OCI-M1 (cell line): Measurements from ENCODE around the gene PXK.

Source experiments
- DNase-seq: peaks from one replicate; lab custom pipeline; 2025; lab: John Stamatoyannopoulos, UW

The PXK gene

GRCh38 chr3:58347984-58348383 lies 15.3 kb downstream of the PXK start:
- DNase-seq, result no peak

GRCh38 chr3:58349792-58350626 lies 17.3 kb downstream of the PXK start:
- no peak for DNase-seq

- DNase-seq, result peak; percentile 71
Observed at GRCh38 chr3:58350627-58351013, 17.9 kb downstream of the PXK start.

- peak; percentile 15 for DNase-seq
Observed at GRCh38 chr3:58351920-58352319, 19.2 kb downstream of the PXK start.

- DNase-seq, result no peak
Observed at GRCh38 chr3:58352626-58353025, 19.9 kb downstream of the PXK start.

- DNase-seq, result peak; percentile 67
Observed at GRCh38 chr3:58353722-58354553, 21.2 kb downstream of the PXK start.

- DNase-seq, result no peak
Observed at GRCh38 chr3:58355179-58355578, 22.5 kb downstream of the PXK start.

GRCh38 chr3:58356054-58356453 lies 23.4 kb downstream of the PXK start:
- no peak for DNase-seq

GRCh38 chr3:58357402-58357801 lies 24.7 kb downstream of the PXK start:
- DNase-seq, result no peak

- no peak for DNase-seq
Observed at GRCh38 chr3:58358092-58358491, 25.4 kb downstream of the PXK start.

- DNase-seq, result no peak
Observed at GRCh38 chr3:58358808-58359207, 26.1 kb downstream of the PXK start.

GRCh38 chr3:58359621-58360020 lies 26.9 kb downstream of the PXK start:
- no peak for DNase-seq

- DNase-seq, result no peak
Observed at GRCh38 chr3:58361866-58362265, 29.2 kb downstream of the PXK start.

GRCh38 chr3:58366699-58367098 lies 34.0 kb downstream of the PXK start:
- peak; percentile 83 for DNase-seq

GRCh38 chr3:58369038-58369437 lies 36.3 kb downstream of the PXK start:
- no peak for DNase-seq

GRCh38 chr3:58369876-58370275 lies 37.2 kb downstream of the PXK start:
- no peak for DNase-seq

- DNase-seq, result no peak
Observed at GRCh38 chr3:58370407-58370806, 37.7 kb downstream of the PXK start.

- no peak for DNase-seq
Observed at GRCh38 chr3:58371754-58372153, 39.1 kb downstream of the PXK start.

- DNase-seq, result no peak
Observed at GRCh38 chr3:58375254-58375653, 42.6 kb downstream of the PXK start.

GRCh38 chr3:58377168-58377567 lies 44.5 kb downstream of the PXK start:
- no peak for DNase-seq

- no peak for DNase-seq
Observed at GRCh38 chr3:58377750-58378149, 45.1 kb downstream of the PXK start.

- DNase-seq, result no peak
Observed at GRCh38 chr3:58379351-58380073, 46.8 kb downstream of the PXK start.

- DNase-seq, result no peak
Observed at GRCh38 chr3:58383476-58383875, 50.8 kb downstream of the PXK start.
